ENCODE data around the gene ZNF436. TPM values are rescaled to one million over a fixed set of nuclear protein-coding genes. Genes with fewer than 3 reads are reported as not detected.

Gene ZNF436
- polyA plus RNA-seq, 1 of the 3 experiments (the other 2 are of a cell fraction), result 5.0 TPM

- TF ChIP-seq REST (IDR thresholded peaks at IDR 0.05; ENCODE audit: low read depth, low read length), result peak; percentile 27; the same call in 1 of the 2 replicates
Measured at GRCh38 chr1:23403735-23404486, 34.3 kb upstream of the ZNF436 start (continued).

- no peak for DNase-seq
- H3K9ac ChIP-seq, result no peak overlapping the region; the same call in 1 of the 2 replicates
Measured at GRCh38 chr1:23403355-23403734, 33.7 kb upstream of the ZNF436 start.

GRCh38 chr1:23403038-23403336 lies 33.4 kb upstream of the ZNF436 start:
- POLR2A ChIA-PET, result interaction anchor here (1.2 to 1.8 kb wide), 2 partner anchors 33 to 59 kb away, joined by 5 to 6 read pairs; partner anchors contain the start of genes HNRNPR and ZNF436
- Histone ChIP-seq H3K27me3 (ENCODE audit: insufficient read depth) (no peaks in the 10 kb centered on the region), H4K20me1 (ENCODE audit: insufficient read depth) (no peaks in the 10 kb centered on the region), H3K4me3 (ENCODE audit: low read depth in 2 of 2, low read length in 1 of 2) (no peak overlapping the region), H3K27ac (ENCODE audit: low read depth in 2 of 2, low read length in 1 of 2) (peak overlapping the region; percentile 65 to 86), H3K79me2 (ENCODE audit: insufficient read depth) (no peaks in the 10 kb centered on the region), H3K9me3 (no peaks in the 10 kb centered on the region), H3K9me2 (no peaks in the 10 kb centered on the region), H3F3A (replicated peaks; ENCODE audit: insufficient read depth) (peaks cover 18% of the 10 kb centered on the region), H3K4me1 (ENCODE audit: control insufficient read depth in 1 of 2, insufficient read depth in 2 of 2, low read depth in 1 of 2, low read length in 1 of 2) (peaks cover 15 to 20% of the 10 kb centered on the region in 2 experiments), H3K36me3 (replicated peaks in 1 of 2; ENCODE audit: control insufficient read depth in 1 of 2, insufficient read depth in 2 of 2, low read length in 1 of 2) (no peaks in the 10 kb centered on the region), H2AFZ (ENCODE audit: low read depth) (no peak overlapping the region), H3K9ac (no peak overlapping the region; the same call in 1 of the 2 replicates), H3K4me2 (peak overlapping the region; percentile 70; the same call in 1 of the 2 replicates)
- 13% methylated on average over 3 of the region's 6 CpGs for WGBS (ENCODE audit: low lambda C conversion rate)
- CTCF ChIA-PET, result interaction anchor here (0.9 to 4.4 kb wide), 12 partner anchors 9 to 138 kb away, joined by 3 to 31 read pairs (median 8); partner anchors contain the start of gene ASAP3
- no peak for DNase-seq
- TF ChIP-seq TEAD4 (IDR thresholded peaks at IDR 0.05; ENCODE audit: borderline replicate concordance, insufficient read depth), result no peak
- no peak for TF ChIP-seq FOXJ3 (CRISPR knock-in tag; IDR thresholded peaks at IDR 0.05)
- no peak for TF ChIP-seq YY1 (IDR thresholded peaks at IDR 0.05; ENCODE audit: low read depth)
- 0 out of 2 replicates have a peak, but pooled peaks have one; percentile 19 for TF ChIP-seq PBX3 (IDR thresholded peaks at IDR 0.05)
- TF ChIP-seq JUND (IDR thresholded peaks at IDR 0.05), result peak; percentile 62
- TF ChIP-seq RFX5 (IDR thresholded peaks at IDR 0.05; ENCODE audit: low read length), result no peak
- no peak for TF ChIP-seq SIN3A (IDR thresholded peaks at IDR 0.05; ENCODE audit: borderline replicate concordance, low read depth, low read length)
- no peak for TF ChIP-seq EZH2phosphoT487 (IDR thresholded peaks at IDR 0.05; ENCODE audit: borderline replicate concordance, low read depth)
- no peak for TF ChIP-seq TAF1 (IDR thresholded peaks at IDR 0.05; ENCODE audit: borderline replicate concordance, low read depth, low read length)
- TF ChIP-seq USF2 (IDR thresholded peaks at IDR 0.05; ENCODE audit: borderline replicate concordance, low read depth, low read length), result no peak
- TF ChIP-seq MAX (IDR thresholded peaks at IDR 0.05; ENCODE audit: low read depth), result peak; percentile 88

More at GRCh38 chr1:23403355-23403734, 33.7 kb upstream of the ZNF436 start:
- Histone ChIP-seq H2AFZ (ENCODE audit: low read depth) (peak overlapping the region; percentile 49; the same call in 1 of the 2 replicates), H3K27ac (ENCODE audit: low read depth in 2 of 2, low read length in 1 of 2) (peak overlapping the region; percentile 65 to 86), H3K79me2 (ENCODE audit: insufficient read depth) (no peaks in the 10 kb centered on the region), H3K9me2 (no peaks in the 10 kb centered on the region), H3K27me3 (ENCODE audit: insufficient read depth) (no peaks in the 10 kb centered on the region), H3K4me2 (peak overlapping the region; percentile 70), H3F3A (replicated peaks; ENCODE audit: insufficient read depth) (peaks cover 18% of the 10 kb centered on the region), H3K9me3 (no peaks in the 10 kb centered on the region), H3K36me3 (replicated peaks in 1 of 2; ENCODE audit: control insufficient read depth in 1 of 2, insufficient read depth in 2 of 2, low read length in 1 of 2) (no peaks in the 10 kb centered on the region), H3K4me3 (ENCODE audit: low read depth in 2 of 2, low read length in 1 of 2) (no peak overlapping the region), H3K4me1 (ENCODE audit: control insufficient read depth in 1 of 2, insufficient read depth in 2 of 2, low read depth in 1 of 2, low read length in 1 of 2) (peaks cover 15 to 20% of the 10 kb centered on the region in 2 experiments), H4K20me1 (ENCODE audit: insufficient read depth) (no peaks in the 10 kb centered on the region)
- ChIA-PET POLR2A (interaction anchor here (0.6 to 1.8 kb wide), 7 partner anchors 14 to 127 kb away, joined by 3 to 12 read pairs (median 3); partner anchors contain the start of genes ASAP3, E2F2, HNRNPR and ZNF436), CTCF (interaction anchor here (0.6 to 4.4 kb wide), 48 partner anchors 9 to 288 kb away, joined by 3 to 61 read pairs (median 6); partner anchors contain the start of genes ASAP3, HNRNPR, HTR1D and RPL11)
- TF ChIP-seq FOXJ3 (CRISPR knock-in tag; IDR thresholded peaks at IDR 0.05), result no peak
- TF ChIP-seq USF2 (IDR thresholded peaks at IDR 0.05; ENCODE audit: borderline replicate concordance, low read depth, low read length), result no peak
- TF ChIP-seq RCOR1 (IDR thresholded peaks at IDR 0.05; ENCODE audit: low read length), result no peak
- no peak for TF ChIP-seq JUND (IDR thresholded peaks at IDR 0.05)
- no peak for TF ChIP-seq SIN3A (IDR thresholded peaks at IDR 0.05; ENCODE audit: borderline replicate concordance, low read depth, low read length)
- no peak for TF ChIP-seq MEF2A (IDR thresholded peaks at IDR 0.05; ENCODE audit: borderline replicate concordance, low read depth)
- 80% methylated on average over 4 of the region's 4 CpGs for WGBS (ENCODE audit: low lambda C conversion rate)

Data from SK-N-SH (cell line).